GM12872 (cell line): ENCODE results near the gene IRX4.

Source experiments
- CTCF ChIP-seq: IDR thresholded peaks from 3 replicates; pipeline ENCODE4 v1.5.1; 2011; ENCODE audit warnings: low read depth, mild to moderate bottlenecking, low read length, moderate library complexity; ENCODE audit not compliant: insufficient read depth

IRX4 gene

GRCh38 chr5:1882337-1883119, at the start of gene IRX4:
TSS of gene IRX4 (minus strand) at chr5:1882925. CDS start at chr5:1882647, 278 bp downstream.
- no peak for TF ChIP-seq CTCF

- TF ChIP-seq CTCF, result no peak
These were observed 49.0 kb upstream of the IRX4 start for GRCh38 chr5:1931604-1932231.

GRCh38 chr5:1930880-1931603, 48.3 kb upstream of the IRX4 start:
- no peak for TF ChIP-seq CTCF

GRCh38 chr5:1930501-1930879, 47.8 kb upstream of the IRX4 start:
- no peak for TF ChIP-seq CTCF

GRCh38 chr5:1929108-1929991, 46.6 kb upstream of the IRX4 start:
- TF ChIP-seq CTCF, result no peak

- TF ChIP-seq CTCF, result no peak
These were observed 44.0 kb upstream of the IRX4 start for GRCh38 chr5:1926471-1927341.
